ENCODE measurements around the gene RAP1GAP2.

The RAP1GAP2 gene

GRCh38 chr17:2854143-2855055, 58.2 kb downstream of the RAP1GAP2 start:
- DNase-seq: no peak

GRCh38 chr17:2855063-2855600, 58.9 kb downstream of the RAP1GAP2 start:
- DNase-seq: no peak

- no peak for DNase-seq
Observed at GRCh38 chr17:2856727-2857126, 60.5 kb downstream of the RAP1GAP2 start.

GRCh38 chr17:2860045-2860444, 63.8 kb downstream of the RAP1GAP2 start:
- DNase-seq: no peak

- no peak for DNase-seq
Observed at GRCh38 chr17:2860883-2861282, 64.6 kb downstream of the RAP1GAP2 start.

GRCh38 chr17:2862197-2862596, 66.0 kb downstream of the RAP1GAP2 start:
- no peak for DNase-seq

- DNase-seq: no peak
Observed at GRCh38 chr17:2863204-2863603, 67.0 kb downstream of the RAP1GAP2 start.

GRCh38 chr17:2865228-2865627, 69.0 kb downstream of the RAP1GAP2 start:
- DNase-seq: no peak

GRCh38 chr17:2867441-2868424, 71.5 kb downstream of the RAP1GAP2 start:
- DNase-seq: no peak

GRCh38 chr17:2869604-2870003, 73.4 kb downstream of the RAP1GAP2 start:
- no peak for DNase-seq

GRCh38 chr17:2871205-2871604, 75.0 kb downstream of the RAP1GAP2 start:
- DNase-seq: no peak

GRCh38 chr17:2871720-2872119, 75.5 kb downstream of the RAP1GAP2 start:
- DNase-seq: no peak

GRCh38 chr17:2872282-2872681, 76.0 kb downstream of the RAP1GAP2 start:
- no peak for DNase-seq

GRCh38 chr17:2874189-2874686, 78.0 kb downstream of the RAP1GAP2 start:
- no peak for DNase-seq

GRCh38 chr17:2875608-2876007, 79.4 kb downstream of the RAP1GAP2 start:
- no peak for DNase-seq

GRCh38 chr17:2876467-2876866, 80.2 kb downstream of the RAP1GAP2 start:
- no peak for DNase-seq

GRCh38 chr17:2878751-2879254, 82.6 kb downstream of the RAP1GAP2 start:
- no peak for DNase-seq

GRCh38 chr17:2880050-2880449, 83.8 kb downstream of the RAP1GAP2 start:
- no peak for DNase-seq

GRCh38 chr17:2881295-2881694, 85.1 kb downstream of the RAP1GAP2 start:
- no peak for DNase-seq

- no peak for DNase-seq
Observed at GRCh38 chr17:2883544-2884213, 87.4 kb downstream of the RAP1GAP2 start.

- no peak for DNase-seq
Observed at GRCh38 chr17:2885733-2886132, 89.5 kb downstream of the RAP1GAP2 start.

- DNase-seq: no peak
Observed at GRCh38 chr17:2888326-2888725, 92.1 kb downstream of the RAP1GAP2 start.
